ENCODE data around the gene LITAF. TPM values are rescaled to one million over a fixed set of nuclear protein-coding genes. Genes with fewer than 3 reads are reported as not detected.

The LITAF gene
- total RNA-seq, 1 experiment from 2014 or later = 244 TPM

DNA sequence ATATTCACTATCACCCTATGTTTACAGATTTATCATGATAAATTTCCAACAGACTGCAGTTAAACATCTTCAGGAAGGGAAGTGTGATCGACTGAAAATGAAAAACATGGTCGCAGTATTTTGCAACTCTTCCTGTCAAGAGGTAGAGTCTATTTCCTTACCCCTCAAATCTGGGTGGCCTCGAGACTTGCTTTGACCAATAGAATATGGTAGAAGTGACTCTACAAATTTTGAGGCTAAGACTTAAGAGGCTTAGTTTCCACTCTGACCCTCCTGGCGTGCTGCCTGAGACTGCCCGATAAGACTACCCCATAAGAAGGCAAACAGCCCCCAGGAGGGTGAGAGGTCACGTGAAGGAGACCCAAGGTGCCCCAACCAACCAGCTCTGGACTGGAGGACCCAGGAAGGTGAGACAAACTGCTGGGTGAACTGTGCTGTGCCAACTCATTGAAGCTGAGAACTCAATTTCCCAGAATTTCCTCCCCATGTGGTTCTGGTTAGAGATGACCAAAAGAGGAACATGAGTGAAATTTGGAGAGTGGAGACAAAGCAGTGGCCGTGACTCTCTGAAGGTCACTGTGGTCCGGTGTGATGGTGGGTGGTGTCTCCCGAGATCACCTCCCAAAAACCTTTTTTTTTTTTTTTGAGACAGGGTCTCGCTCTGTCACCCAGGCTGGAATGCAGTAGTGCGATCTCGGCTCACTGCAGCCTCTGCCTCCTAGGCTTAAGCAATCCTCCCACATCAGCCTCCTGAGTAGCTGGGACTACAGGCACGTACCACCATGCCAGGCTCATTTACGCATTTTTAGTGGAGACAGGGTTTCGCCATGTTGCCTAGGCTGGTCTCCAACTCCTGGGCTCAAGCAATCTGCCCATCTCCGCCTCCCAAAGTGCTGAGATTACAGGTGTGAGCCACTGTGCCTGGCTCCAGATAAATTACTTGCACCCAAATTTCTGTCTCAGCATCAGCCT, 38.2 kb upstream of the LITAF start:
- Histone ChIP-seq H4K20me1 (ENCODE audit: insufficient read depth) (no peaks in the 10 kb centered on the region), H3K27ac (no peak overlapping the region), H3K9me3 (ENCODE audit: insufficient read depth, low read depth) (no peaks in the 10 kb centered on the region), H3K27me3 (ENCODE audit: insufficient read depth, low read depth) (no peaks in the 10 kb centered on the region), H3K9me2 (ENCODE audit: insufficient read depth) (no peaks in the 10 kb centered on the region), H3K36me3 (ENCODE audit: low read depth) (no peaks in the 10 kb centered on the region), H2AFZ (no peak overlapping the region), H3F3A (ENCODE audit: insufficient read depth, low read depth) (peaks cover 26% of the 10 kb centered on the region), H3K4me2 (no peak overlapping the region), H3K79me2 (ENCODE audit: low read depth) (no peaks in the 10 kb centered on the region), H3K4me3 (no peak overlapping the region), H3K4me1 (replicated peaks; ENCODE audit: insufficient read depth) (peaks cover 40% of the 10 kb centered on the region)
- BruUV-seq (replicated peaks) = no TSS peak
- DNase-seq = no peak
- intact Hi-C loops (cut with micrococcal nuclease; ENCODE audit: unreplicated experiment) = no loop called here
- TF ChIP-seq, protein P1, sequence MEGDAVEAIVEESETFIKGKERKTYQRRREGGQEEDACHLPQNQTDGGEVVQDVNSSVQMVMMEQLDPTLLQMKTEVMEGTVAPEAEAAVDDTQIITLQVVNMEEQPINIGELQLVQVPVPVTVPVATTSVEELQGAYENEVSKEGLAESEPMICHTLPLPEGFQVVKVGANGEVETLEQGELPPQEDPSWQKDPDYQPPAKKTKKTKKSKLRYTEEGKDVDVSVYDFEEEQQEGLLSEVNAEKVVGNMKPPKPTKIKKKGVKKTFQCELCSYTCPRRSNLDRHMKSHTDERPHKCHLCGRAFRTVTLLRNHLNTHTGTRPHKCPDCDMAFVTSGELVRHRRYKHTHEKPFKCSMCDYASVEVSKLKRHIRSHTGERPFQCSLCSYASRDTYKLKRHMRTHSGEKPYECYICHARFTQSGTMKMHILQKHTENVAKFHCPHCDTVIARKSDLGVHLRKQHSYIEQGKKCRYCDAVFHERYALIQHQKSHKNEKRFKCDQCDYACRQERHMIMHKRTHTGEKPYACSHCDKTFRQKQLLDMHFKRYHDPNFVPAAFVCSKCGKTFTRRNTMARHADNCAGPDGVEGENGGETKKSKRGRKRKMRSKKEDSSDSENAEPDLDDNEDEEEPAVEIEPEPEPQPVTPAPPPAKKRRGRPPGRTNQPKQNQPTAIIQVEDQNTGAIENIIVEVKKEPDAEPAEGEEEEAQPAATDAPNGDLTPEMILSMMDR (conservative IDR thresholded peaks at IDR 0.05) = no peak
- TF ChIP-seq EZH2 (IDR thresholded peaks at IDR 0.05; ENCODE audit: low read depth) = no peak
- CTCF ChIA-PET = interaction anchor here (1.2 kb wide), 1 partner anchor 13 kb away, joined by 4 read pairs; no protein-coding TSS in a partner anchor
- POLR2A ChIA-PET (ENCODE audit: unreplicated experiment) = no interaction called here

DNA sequence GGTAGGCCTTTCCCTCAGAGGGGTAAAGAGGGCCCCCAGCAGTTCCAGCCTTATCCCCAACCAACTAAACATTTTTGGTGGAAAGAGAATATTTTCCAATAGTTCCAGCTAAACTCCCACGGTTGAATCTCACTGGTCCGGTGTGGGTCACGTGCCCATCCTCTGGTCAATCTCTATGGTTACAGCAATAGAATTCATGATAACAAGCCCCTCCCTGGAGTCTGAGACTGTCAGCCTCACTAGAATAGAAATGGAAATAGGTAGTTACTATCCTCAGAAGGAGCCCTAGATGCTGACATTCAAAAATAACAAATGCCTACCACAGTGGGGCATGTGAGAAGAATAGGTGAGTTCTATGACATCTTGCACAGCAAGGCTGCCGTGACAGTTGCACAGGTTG, 37.5 kb upstream of the LITAF start:
- BruUV-seq (replicated peaks) = no TSS peak
- no peak for TF ChIP-seq EZH2 (IDR thresholded peaks at IDR 0.05; ENCODE audit: low read depth)
- TF ChIP-seq, protein P1 (conservative IDR thresholded peaks at IDR 0.05) = no peak
- intact Hi-C loops (cut with micrococcal nuclease; ENCODE audit: unreplicated experiment) = no loop called here
- Histone ChIP-seq H3K36me3 (ENCODE audit: low read depth) (no peaks in the 10 kb centered on the region), H3K9me2 (ENCODE audit: insufficient read depth) (no peaks in the 10 kb centered on the region), H2AFZ (no peak overlapping the region), H3K4me1 (replicated peaks; ENCODE audit: insufficient read depth) (peaks cover 40% of the 10 kb centered on the region), H3K27ac (no peak overlapping the region), H3K79me2 (ENCODE audit: low read depth) (no peaks in the 10 kb centered on the region), H3K4me3 (no peak overlapping the region), H3F3A (ENCODE audit: insufficient read depth, low read depth) (peaks cover 33% of the 10 kb centered on the region), H3K9me3 (ENCODE audit: insufficient read depth, low read depth) (no peaks in the 10 kb centered on the region), H3K27me3 (ENCODE audit: insufficient read depth, low read depth) (no peaks in the 10 kb centered on the region), H4K20me1 (ENCODE audit: insufficient read depth) (no peaks in the 10 kb centered on the region), H3K4me2 (no peak overlapping the region)
- ChIA-PET POLR2A (ENCODE audit: unreplicated experiment) (no interaction called here), CTCF (no interaction called here)
- no peak for DNase-seq

DNA sequence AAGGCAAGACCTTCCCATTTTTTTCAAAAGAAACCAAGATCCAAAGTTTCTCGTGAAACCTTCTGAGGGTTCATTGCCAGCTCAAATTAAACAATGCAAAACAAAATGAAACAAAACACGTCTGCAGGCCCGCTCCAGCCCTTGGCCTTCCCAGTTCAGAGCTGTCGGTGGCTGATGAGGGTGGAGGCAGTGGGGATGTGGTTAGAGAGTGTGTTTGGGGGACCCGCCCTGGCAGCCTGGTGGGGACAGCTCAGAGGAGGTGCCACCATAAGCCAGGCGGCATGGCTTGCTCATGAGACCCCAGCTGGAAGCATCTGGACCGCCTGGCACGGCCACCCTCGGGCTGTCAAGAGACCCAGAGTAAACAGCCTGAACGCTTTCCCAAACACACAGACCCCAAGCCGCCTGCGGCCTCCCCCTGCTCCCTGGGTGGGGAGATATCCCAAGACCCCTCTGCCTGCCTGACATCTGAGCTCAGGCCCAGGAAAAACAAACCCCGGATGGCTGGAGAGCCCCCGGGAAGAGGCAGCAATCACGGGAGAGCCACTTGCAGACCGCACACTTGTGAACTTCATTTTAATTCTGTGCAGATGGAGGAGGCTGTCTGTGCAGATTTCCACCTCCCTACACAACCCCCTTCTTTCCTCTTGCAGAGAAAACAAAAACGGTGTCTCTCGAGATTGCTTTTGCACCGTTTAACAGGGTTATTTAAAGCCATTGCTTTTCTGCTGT, 35.4 kb upstream of the LITAF start:
- no peaks in the 10 kb centered on the region for H4K20me1 ChIP-seq (ENCODE audit: insufficient read depth)
- no peak overlapping the region for H3K27ac ChIP-seq
- H3K4me1 ChIP-seq (replicated peaks; ENCODE audit: insufficient read depth) = peaks cover 41% of the 10 kb centered on the region
- no peak for DNase-seq
- H3K9me3 ChIP-seq (ENCODE audit: insufficient read depth, low read depth) = no peaks in the 10 kb centered on the region
- no peak overlapping the region for H3K4me2 ChIP-seq
- no peaks in the 10 kb centered on the region for H3K9me2 ChIP-seq (ENCODE audit: insufficient read depth)
- no peaks in the 10 kb centered on the region for H3K79me2 ChIP-seq (ENCODE audit: low read depth)
- no peak overlapping the region for H3K4me3 ChIP-seq
- no peaks in the 10 kb centered on the region for H3K27me3 ChIP-seq (ENCODE audit: insufficient read depth, low read depth)
- ChIA-PET POLR2A (ENCODE audit: unreplicated experiment) (no interaction called here), CTCF (no interaction called here)
- no peak for TF ChIP-seq EZH2 (IDR thresholded peaks at IDR 0.05; ENCODE audit: low read depth)
- TF ChIP-seq, protein P1 (conservative IDR thresholded peaks at IDR 0.05) = no peak
- BruUV-seq (replicated peaks) = no TSS peak
- H3F3A ChIP-seq (ENCODE audit: insufficient read depth, low read depth) = peaks cover 34% of the 10 kb centered on the region; the same call in 1 of the 2 replicates
- intact Hi-C loops (cut with micrococcal nuclease; ENCODE audit: unreplicated experiment) = no loop called here
- no peak overlapping the region for H2AFZ ChIP-seq
- no peaks in the 10 kb centered on the region for H3K36me3 ChIP-seq (ENCODE audit: low read depth)
